HG03045 (cell line): ENCODE measurements around the gene ACSF2.
"Not testable (repeated sequence)": the region's sequence is repeated elsewhere in the genome, so short reads cannot be mapped to it uniquely, and the experiment has no call there.

Source experiments
- ATAC-seq: cut with Tn5 transposase; IDR thresholded peaks from one replicate; pipeline ENCODE4 v1.9.1; 2021; ENCODE audit warnings: mild to moderate bottlenecking, moderate library complexity; ENCODE audit not compliant: unreplicated experiment

Gene ACSF2

GRCh38 chr17:50461550-50462132 lies 35.6 kb downstream of the ACSF2 start:
- ATAC-seq = no peak

GRCh38 chr17:50462446-50462845 lies 36.4 kb downstream of the ACSF2 start:
- no peak for ATAC-seq

- ATAC-seq = no peak
Measured at GRCh38 chr17:50464121-50464520, 38.1 kb downstream of the ACSF2 start.

- no peak for ATAC-seq
Measured at GRCh38 chr17:50464736-50465135, 38.7 kb downstream of the ACSF2 start.

- ATAC-seq = no peak
Measured at GRCh38 chr17:50465171-50465570, 39.2 kb downstream of the ACSF2 start.

- ATAC-seq = no peak
Measured at GRCh38 chr17:50465635-50466034, 39.6 kb downstream of the ACSF2 start.

GRCh38 chr17:50466371-50467113 lies 40.5 kb downstream of the ACSF2 start:
- ATAC-seq = no peak

GRCh38 chr17:50467114-50467854 lies 41.3 kb downstream of the ACSF2 start:
- no peak for ATAC-seq

- no peak for ATAC-seq
Measured at GRCh38 chr17:50467855-50468303, 41.9 kb downstream of the ACSF2 start.

GRCh38 chr17:50468304-50469207 lies 42.5 kb downstream of the ACSF2 start, which contains the start of gene CHAD:
TSS of gene CHAD (minus strand) at chr17:50468880. CDS start at chr17:50468813, 67 bp downstream.
- no peak for ATAC-seq

GRCh38 chr17:50469208-50469605 lies 43.2 kb downstream of the ACSF2 start:
- ATAC-seq = no peak

GRCh38 chr17:50469671-50470305 lies 43.8 kb downstream of the ACSF2 start:
- ATAC-seq = no peak

- ATAC-seq = no peak
Measured at GRCh38 chr17:50470426-50470825, 44.4 kb downstream of the ACSF2 start.

GRCh38 chr17:50471009-50471905 lies 45.2 kb downstream of the ACSF2 start:
- ATAC-seq = no peak

- ATAC-seq = no peak
Measured at GRCh38 chr17:50472286-50472685, 46.3 kb downstream of the ACSF2 start.

- not testable (repeated sequence) for ATAC-seq
Measured at GRCh38 chr17:50472761-50473161, 46.7 kb downstream of the ACSF2 start.

GRCh38 chr17:50473901-50474300 lies 47.9 kb downstream of the ACSF2 start:
- no peak for ATAC-seq

- no peak for ATAC-seq
Measured at GRCh38 chr17:50474523-50474922, 48.5 kb downstream of the ACSF2 start.

GRCh38 chr17:50475362-50475761 lies 49.3 kb downstream of the ACSF2 start:
- no peak for ATAC-seq
